Left cardiac atrium (tissue), 4 donors: Measurements from ENCODE around the gene DACT3. TPM values are rescaled to one million over a fixed set of nuclear protein-coding genes. Genes with fewer than 3 reads are reported as not detected.
A peak's percentile ranks its signal among the peaks of the same experiment; 100 is the strongest.

Experiments used
- ATAC-seq, 2 donors: fragments of 200-7000 bp; cut with Tn5 transposase; one replicate each; pipeline ENCODE4 v1.9.1; 2020; ENCODE audit warnings: mild to moderate bottlenecking in 2 of 2, moderate library complexity in 2 of 2
- DNase-seq: peaks from one replicate; pipeline ENCODE4 v3.0.0-alpha.2; 2020
- intact Hi-C, 2 donors: fragments of 100-400 bp; cut with DNase I; formaldehyde crosslinking; loops; one replicate each; pipeline versions ENCODE4 v1.14.1 to v1.15.1; 2022 to 2023
- total RNA-seq, 2 donors: library from RNA; stranded (reverse); fragmentation: NEBNext Ultra II Directional; extraction: Animal tissue kit (Norgen Biotek cat#: 25700); gene quantifications; one replicate each; pipeline ENCODE4 v1.2.1, GENCODE V29; 2021
- donor health status: DM: no; HTN: yes; CAD: no.
- donor health status: DM: no; HTN: yes; CAD: no; lungs with severe emphysema.
- donor health status: DM: yes; HTN: yes; CAD: no.
- donor health status: Dilated cardiomyopathy.

The DACT3 gene
- total RNA-seq, 2 donors from 2014 or later = 15.1 to 15.4 TPM

DNA sequence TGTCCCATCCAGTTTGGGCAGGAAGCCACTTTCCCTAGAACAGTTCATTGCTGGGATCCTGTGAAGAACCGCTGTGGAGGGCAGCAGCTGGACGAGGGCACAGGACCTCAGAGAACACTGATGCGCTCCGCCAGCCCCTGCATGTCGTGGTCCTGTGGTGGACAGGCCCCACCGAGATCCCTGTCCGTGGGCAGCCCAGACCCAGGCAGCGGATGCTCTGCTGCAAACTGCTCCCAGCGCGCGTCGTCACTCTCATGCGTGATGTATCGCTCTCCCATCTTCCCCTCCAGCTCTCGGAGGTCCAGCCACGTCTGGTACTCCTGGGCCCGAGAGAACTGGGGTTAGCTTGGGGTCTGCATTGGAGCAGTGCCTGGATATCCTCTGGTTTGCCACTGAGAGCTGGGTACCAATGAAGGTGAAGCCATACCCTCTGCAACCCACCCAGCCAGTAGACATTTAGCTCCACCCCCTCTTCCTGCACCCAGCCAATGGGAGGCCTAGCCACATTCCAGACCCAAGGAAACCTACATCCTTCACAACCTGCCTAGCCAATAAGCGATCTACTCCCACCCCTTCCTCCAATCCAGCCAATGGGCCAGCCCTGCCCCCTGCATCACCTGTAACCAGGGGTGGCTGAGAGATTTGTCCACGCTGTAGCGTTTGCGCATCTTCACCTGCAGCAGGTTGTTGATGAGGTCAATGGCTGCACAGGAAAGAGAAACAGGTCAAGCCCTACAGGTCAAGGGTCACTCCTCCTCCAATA is 13.6 kb upstream of the DACT3 start:
- DNase-seq (no peak), ATAC-seq (peak; percentile 47 to 53)
- intact Hi-C loops = no loop called here

DNA sequence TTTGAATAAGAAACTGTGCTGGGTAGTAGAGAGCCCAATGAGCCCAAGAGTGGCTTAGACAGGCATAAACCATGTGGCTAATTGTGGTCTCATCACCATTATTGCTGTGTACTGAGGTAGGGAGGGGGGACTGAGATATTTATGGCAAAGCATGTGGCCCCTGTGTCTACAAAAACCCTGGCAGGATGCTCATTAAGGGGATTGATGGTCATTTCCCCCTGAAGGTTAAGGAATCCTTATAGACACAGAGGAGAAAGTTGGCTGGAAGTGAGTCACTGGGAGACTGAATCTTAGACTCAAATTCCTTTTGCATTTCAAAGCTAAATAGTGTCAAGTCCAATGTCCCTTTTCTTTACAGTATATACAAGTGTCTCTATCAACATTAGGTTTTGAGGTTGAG is 9.8 kb upstream of the DACT3 start:
- intact Hi-C loops = no loop called here

DNA sequence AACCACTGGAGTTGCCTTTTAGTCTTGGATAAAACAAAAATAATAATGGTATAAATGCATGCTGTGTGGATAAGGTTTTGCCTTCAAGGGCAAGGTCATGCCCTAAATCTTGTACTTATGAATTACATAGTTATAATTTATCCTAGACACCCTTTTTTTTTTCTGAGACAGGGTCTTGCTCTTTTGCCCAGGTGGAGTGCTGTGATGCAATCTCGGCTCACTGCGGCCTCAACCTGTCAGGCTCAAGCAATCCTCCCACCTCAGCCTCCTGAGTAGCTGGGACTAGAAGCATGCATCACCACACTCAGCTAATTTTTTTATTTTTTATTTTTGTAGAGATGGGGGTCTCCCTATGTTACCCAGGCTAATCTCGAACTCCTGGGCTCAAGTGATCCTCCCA is 7.7 kb upstream of the DACT3 start:
- DNase-seq (no peak), ATAC-seq (no peak)
- intact Hi-C loops = loop anchor here in 1 of 2 donors (10.0 kb wide), 1 partner anchor 54 kb away; no protein-coding TSS in a partner anchor

More for the DNA sequence above, 9.8 kb upstream of the DACT3 start:
- ATAC-seq (no peak), DNase-seq (no peak)

DNA sequence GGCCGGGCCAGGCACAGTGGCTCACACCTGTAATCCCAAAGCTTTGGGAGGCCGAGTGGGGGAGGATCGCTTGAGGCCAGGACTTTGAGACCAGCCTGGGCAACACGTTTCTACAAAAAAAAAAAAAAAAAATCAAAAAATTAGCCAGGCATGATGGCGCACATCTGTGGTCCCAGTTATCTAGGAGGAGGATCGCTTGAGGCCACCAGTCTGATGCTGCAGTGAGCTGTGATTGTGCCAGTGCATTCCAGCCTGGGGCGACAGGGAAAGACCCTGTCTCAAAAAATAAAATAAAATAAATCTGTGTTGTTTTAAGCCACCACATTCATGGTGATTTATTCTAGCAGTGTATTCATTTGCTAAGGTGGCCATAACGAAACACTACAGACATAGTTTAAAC is 4.1 kb upstream of the DACT3 start:
- ATAC-seq = no peak
- DNase-seq = no peak
- intact Hi-C loops = loop anchor here in 1 of 2 donors (10.0 kb wide), 1 partner anchor 50 kb away; no protein-coding TSS in a partner anchor

DNA sequence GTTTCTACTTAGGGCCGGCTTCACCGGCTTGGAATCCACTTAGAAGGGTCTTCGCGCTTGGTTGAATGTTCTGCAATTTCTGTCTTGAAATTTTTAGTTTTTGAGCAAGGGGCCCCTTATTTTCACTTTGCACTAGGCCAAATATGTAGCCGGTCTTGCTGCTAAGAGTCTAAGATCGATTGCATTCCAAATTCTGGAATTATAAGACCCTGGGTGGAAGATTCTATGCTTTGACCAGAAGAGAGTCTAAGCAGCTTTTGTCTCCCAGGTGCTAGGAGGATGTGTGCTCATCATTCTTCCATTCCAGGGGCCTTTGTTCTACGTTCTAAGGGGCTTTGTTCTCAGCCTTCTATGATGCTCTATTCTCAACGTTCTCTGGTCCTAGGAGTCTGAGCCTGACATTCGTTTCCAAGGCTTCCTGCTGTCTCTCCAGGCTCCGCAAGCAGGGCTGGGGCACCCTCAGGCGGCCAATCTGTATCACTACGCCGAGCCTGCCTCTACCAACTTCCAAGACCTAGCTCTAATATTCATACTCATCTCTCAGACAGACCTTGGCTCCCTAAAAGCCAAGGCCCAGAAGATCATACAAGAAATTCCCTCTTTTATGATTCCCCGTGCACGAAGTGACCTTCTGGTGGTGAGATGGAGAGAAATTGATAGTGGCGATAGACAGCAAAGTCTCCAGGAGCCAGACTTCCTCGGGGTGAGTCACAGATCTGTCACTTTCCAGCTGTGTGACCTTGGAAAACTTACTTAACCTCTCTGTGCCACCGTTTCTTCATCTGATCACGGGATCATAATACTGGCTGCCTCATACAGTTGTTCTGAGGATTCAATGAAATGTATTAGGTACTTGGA is 982 bp upstream of the DACT3 start:
- intact Hi-C loops = loop anchor here (1.0 to 10.0 kb wide), 2 partner anchors 47 to 48 kb away; no protein-coding TSS in a partner anchor
- peak; percentile 71 to 83 for ATAC-seq
- peak; percentile 83 for DNase-seq

DNA sequence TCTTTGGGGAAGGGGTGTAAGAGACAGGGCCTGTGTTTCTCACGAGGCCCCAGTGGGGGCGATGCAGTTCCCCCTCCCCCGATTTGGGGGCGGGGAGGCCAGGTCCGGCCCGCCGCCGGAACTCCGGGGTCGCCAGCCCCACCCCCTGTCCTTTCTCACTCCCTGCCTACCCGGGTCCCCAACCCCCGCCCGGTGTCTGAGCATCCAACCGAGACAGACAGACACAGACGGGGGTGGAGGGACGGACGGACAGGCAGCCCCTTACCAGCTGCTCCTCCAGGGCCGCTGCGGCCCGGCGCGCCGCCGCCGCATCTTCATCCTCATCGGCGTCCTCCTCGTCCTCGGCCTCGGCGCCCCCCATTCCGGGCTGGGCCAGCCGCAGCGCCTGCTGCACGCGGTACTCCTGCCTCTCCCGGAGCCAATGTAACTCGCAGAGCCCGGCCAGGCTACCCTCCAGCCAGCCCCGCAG is 397 bp downstream of the DACT3 start:
- DNase-seq = peak; percentile 44
- peak in 1 of 2 donors; percentile 2 for ATAC-seq
- intact Hi-C loops = loop anchor here in 1 of 2 donors (10.0 kb wide), 1 partner anchor 46 kb away; no protein-coding TSS in a partner anchor

DNA sequence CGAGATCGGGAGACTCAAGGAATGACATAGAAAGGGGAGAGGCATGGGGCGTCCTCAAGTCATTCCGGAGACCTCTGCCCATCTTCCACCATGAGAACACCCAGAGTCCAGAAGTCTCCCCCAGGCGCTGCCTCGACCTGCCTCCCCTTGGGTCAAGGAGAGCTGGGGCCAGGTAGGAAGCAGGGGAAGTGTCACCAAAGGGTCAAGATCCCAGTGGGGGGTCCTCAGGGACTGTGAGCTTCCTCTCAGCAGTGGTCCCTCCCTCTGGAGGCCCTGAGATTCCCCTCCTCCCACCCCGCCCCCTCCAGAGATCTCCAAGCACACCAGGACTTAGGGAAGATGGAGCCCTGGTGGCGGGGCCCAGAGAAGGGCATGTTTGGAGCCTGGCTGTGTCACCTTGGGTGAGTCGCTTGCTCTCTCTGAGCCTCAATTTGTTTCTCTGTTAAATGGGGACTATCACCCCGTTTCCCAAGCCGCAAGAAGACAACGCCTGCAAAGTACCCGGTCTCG is 919 bp downstream of the DACT3 start:
- intact Hi-C loops = loop anchor here in 1 of 2 donors (10.0 kb wide), 1 partner anchor 45 kb away; no protein-coding TSS in a partner anchor
- ATAC-seq (no peak), DNase-seq (no peak)

DNA sequence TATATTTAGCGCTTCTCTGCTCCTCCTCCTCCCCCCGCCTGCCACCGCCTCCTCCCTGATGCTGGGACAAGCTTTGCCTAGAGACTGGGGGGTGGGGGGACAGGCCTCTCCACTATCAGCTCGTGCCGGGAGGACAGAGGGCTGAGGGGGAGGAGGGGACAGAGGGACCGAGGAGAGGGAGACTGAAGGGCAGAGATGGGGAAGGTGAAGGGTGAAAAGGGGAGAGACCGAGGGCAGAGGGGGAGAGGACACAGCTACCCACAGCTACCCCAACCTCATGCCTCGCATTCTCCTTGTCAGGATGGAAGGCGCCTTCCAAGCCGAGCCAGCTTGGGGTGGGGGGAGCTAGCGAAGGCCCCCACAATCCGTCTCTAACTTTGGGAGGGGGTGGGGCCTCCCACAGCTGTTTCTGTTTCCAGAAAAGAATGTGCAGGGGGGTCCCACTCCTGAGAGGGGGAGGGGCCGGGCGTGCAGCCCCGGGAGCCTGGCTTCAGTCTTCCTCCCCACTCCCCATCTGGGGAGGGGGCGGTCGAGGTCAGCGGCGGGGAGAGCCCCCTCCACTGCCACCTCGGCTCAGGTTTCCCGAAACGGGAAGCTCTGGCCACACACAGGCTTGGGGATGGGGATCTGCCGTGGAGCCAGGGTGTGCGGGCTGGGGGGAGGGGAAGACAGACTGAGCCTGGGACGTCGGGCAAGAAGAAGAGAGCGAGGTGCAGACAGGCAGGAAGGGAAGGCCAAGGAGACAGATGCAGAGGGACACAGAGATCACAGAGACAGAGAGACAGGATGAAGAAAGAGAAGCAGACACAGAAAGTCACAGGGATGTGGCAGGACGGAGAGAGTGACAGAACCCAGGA is 1.6 kb downstream of the DACT3 start:
- DNase-seq (no peak), ATAC-seq (no peak)
- intact Hi-C loops = loop anchor here in 1 of 2 donors (10.0 kb wide), 1 partner anchor 45 kb away; no protein-coding TSS in a partner anchor

DNA sequence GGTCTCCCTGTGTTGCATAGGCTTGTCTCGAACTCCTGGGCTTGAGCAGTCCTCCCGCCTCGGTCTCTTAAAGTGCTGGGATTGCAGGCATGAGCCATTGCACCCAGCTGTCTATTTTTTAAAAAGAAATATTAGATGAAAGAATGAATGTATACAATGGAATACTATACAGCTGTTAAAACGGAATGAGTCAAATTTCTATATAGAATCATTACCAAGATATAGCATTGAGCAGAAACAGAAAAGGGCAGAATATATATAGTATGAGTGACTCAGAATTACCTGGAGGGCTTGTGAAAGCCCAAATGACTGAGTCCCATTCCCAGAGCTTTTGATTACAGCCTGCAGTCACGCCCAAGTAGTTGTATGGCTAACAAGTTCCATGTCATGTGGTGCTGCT is 4.4 kb downstream of the DACT3 start:
- ATAC-seq (no peak), DNase-seq (no peak)
- intact Hi-C loops = no loop called here

DNA sequence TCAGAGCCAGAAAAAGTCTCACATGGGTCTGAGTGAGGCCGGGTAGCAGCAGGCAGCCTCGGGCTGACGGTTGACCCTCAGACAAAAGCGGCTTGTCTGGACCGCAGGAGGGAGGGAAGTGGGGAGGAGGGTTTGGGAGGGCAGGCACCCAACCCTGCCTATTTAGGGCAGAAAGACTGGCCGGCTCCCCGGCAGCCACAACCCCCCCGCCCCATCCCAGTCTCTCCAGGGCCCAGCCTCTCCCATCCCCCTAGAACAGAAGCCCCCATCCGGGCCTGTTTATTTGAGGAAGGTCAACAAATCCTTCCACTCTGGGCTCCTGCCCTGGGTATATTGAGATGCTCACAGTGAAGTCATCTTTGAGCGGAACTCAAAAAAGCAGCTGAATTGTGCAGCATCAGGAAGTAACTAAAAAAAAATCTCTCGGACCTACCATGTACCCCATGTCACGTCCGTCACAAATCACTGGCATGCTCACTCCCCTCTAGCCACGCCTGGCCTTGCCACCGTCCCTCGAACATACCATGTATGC is 6.3 kb downstream of the DACT3 start:
- intact Hi-C loops = no loop called here
- DNase-seq (no peak), ATAC-seq (peak; percentile 72 to 81)

DNA sequence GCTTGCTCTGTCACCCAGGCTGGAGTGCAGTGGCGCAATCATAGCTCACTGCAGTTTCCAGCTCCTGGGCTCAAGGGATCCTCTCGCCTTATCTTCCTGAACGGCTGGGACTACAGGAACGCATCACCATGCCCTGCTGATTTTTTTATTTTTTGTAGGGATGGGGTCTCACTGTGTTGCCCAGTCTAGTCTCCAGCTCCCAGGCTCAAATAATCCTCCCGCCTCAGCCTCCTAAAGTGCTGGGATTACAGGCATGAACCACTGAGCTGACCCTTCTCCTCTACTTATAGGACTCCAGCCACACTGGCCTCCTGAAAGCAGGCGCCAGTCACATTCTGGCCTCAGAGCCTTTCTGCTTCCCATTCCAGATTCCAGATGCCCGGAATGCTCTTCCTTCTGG is 10.5 kb downstream of the DACT3 start:
- intact Hi-C loops = no loop called here
- DNase-seq (no peak), ATAC-seq (no peak)

DNA sequence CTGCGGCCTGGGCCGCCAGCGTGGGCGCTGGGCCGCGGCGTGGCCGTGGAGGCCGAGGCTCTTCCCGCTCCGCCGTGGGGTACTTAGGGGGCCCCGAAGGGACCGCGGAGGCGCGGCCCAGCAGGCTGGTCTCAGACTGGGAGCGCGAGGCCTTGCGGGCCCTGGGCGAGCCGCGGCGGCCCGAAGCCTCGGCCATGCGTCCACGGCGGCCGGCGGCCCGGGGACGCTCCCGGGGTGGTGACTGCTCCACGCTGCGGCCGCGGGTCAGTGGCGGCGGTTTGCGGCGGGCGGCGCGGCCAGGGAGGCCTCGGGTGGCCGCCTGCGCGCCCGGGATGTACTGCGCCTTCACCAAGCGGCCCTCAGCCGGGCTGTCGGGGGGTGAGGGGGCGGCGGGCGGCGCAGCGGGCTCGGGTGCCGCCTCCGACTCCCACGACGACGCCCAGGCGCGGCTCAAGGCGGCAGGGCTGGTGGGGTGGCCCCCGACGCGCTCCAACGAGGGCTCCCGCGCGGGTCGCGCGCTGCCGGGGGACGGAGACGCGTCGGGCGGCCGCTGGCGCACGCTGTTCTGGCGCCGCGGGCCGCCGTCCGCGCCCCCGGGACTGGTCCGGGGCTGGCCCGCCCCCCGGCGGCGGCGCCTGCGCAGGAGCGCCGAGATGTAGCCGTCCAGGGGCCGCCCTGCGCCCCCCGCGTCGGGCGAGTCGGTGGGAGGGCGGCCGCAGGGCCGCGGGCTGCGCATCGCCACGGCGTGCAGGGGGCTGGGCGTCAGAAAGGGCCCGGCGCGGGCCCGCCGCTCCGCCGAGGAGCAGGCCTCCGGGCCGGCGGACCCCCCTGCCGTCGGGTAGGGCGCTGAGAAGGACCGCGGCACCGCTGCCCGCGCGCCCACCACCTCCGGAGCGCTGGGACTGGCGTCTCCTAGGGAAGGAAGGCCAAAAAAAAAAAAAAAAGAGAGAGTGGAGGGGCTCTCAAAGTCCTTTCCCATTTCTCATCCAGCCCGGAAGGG is 11.7 kb downstream of the DACT3 start:
- no peak for DNase-seq
- peak in 1 of 2 donors; percentile 40 for ATAC-seq

DNA sequence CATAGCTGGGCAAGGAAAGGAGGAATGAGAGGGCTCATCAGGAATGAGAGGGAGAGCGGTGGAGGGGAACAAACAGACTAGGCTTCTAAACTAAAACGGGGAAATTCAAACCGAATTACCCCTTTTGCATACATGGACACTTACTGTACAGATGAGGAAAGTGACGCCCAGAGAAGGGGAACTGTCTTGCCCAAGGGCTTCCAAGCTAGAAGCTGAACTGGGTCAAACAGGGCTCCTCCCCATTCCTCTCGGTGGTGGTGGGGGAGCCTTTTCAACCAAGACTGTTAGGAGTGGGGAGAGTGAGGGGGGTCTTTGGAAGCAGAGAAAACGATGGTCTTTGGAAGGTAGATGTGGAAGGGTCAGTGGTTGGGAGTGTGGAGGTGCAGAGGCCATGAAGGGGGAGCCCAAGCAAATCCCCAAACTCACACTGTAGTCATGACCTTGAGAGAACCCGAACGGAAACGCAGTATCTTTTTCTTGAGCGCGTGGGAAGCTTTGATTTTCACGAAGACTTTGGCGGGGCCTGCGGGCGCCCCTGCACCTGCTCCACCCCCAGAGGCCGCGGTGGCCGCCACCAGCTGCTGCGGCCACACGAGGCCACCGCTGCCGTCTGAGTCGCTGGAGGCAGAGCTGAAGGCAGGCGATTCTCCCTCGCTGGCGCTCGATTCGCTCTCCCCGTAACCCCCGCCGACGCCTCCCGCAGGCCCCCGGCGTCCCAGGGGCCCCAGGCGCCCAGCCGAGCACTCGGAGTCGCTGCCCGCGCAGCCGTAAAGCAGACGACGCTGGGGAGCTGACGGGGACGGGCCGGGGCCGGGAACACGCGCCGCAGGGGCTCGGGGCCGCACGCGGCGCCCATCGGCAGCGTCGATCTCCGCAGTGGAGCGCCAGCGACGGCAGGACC is 12.7 kb downstream of the DACT3 start:
- ATAC-seq (no peak), DNase-seq (no peak)
- intact Hi-C loops = no loop called here

More for the DNA sequence above, 11.7 kb downstream of the DACT3 start:
- intact Hi-C loops = no loop called here

DNA sequence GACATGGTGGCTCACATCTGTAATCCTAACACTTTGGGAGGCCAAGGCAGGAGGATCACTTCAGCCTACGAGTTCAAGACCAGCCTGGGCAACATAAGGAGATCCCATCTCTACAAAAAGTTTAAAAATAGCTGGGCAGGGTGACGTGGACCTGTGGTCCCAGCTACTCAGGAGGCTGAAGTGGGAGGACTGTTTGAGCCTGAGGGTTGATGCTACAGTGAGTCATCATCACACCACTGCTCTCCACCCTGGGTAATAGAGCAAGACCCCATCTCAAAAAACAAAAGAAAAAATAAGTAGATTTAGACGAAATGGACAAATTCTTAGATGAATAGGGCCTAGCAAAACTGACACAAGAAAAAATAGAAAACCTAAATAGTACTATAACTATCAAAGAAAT is 14.6 kb downstream of the DACT3 start:
- intact Hi-C loops = no loop called here
- DNase-seq = no peak
- ATAC-seq = no peak

DNA sequence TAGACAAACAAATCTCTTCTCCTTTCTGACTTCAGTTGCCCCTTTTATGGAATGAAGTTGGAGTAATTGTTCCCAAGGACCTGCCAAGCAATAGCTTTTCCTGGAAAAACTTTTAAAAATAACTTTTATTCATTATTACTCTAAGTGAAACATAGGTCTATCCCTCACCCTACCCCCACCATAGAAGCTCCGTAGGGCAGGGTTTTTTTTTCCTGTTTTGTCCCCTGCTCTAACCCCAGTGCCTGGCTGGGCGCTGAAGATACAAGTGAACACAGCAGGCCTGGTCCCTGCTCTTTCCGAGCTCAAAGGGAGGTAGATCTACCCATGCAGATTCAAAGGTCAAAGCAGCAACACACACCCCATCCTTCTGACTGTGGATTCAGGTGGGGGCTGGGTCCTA is 16.3 kb downstream of the DACT3 start:
- peak in 1 of 2 donors; percentile 56 for ATAC-seq
- intact Hi-C loops = no loop called here
- no peak for DNase-seq

DNA sequence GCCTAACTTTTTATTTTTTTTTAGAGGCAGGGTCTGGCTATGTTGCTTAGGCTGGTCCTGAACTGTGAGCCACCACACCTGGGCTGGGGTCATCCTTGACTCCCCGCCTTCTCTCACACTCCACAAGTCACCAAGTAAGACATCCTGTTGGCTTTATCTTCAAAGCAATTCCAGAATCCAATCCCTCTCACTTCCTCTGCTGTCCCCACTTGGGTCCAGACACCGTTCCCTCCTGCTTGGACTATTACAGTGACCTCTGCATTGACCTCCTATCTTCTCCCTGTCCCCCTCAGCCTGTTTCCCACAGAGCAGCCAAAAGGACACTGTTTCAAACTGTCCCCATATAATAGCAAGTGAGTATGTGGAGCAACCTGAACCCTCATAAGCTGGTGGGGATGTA is 20.3 kb downstream of the DACT3 start:
- DNase-seq (no peak), ATAC-seq (no peak)
- intact Hi-C loops = no loop called here
